Vagina (tissue), 2 donors: ENCODE results near the gene TBX1.

Experiments
- POLR2A ChIP-seq, 2 donors: fragments of 450-650 bp; IDR thresholded peaks; one replicate each; pipeline ENCODE4 v1.6.1; 2017; ENCODE audit warnings: antibody characterized with exemption in 2 of 2, mild to moderate bottlenecking in 2 of 2, moderate library complexity in 2 of 2
- TF ChIP-seq, protein P1 (sequence below), 3 experiments: fragments of 450-650 bp in 2 of 3; fragments of 200-600 bp in 1 of 3; sonication (generic) in 1 of 3; IDR thresholded peaks; one replicate each; pipeline ENCODE4 v1.5.1; 2017 to 2019; ENCODE audit warnings: antibody characterized with exemption in 3 of 3, mild to moderate bottlenecking in 2 of 3, moderate library complexity in 2 of 3

DNA sequence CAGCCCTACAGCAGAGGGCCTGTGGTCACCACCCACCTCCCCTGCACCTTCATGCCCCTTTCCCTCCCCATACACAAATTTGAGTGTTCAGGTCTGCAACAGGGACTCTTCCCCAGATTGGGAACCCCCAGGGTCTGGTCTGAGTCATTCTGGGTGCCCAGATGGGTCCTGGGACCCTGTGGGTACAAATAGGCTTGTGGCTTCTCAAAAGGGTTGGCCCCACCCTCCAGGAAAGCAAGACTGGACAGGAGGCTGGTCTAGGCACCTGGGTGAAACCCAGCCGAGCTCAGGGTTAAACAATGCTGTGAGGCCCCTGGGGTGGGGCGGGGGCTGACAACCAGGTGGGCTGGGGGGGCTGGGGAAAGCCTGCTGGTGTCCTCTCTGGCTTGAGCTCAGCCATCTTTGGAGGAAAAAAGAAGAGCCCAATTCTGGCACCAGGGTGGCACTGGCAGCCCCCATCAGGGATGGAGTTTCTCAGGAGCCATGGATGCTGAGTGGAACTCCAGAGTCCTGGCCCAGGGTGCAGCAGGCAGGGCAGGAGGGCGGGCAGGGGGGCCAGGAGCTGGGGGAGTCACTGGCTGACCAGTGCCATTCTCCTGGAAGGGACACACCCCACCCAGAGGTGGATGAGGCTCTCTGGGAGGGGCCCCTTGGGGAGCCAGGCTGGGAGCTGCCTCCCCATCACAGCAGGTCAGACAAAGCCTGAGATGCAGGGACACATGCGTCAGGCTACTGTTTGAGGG lies 45.2 kb upstream of the TBX1 start:
- no peak for TF ChIP-seq POLR2A (IDR thresholded peaks at IDR 0.05)
- TF ChIP-seq, protein P1, sequence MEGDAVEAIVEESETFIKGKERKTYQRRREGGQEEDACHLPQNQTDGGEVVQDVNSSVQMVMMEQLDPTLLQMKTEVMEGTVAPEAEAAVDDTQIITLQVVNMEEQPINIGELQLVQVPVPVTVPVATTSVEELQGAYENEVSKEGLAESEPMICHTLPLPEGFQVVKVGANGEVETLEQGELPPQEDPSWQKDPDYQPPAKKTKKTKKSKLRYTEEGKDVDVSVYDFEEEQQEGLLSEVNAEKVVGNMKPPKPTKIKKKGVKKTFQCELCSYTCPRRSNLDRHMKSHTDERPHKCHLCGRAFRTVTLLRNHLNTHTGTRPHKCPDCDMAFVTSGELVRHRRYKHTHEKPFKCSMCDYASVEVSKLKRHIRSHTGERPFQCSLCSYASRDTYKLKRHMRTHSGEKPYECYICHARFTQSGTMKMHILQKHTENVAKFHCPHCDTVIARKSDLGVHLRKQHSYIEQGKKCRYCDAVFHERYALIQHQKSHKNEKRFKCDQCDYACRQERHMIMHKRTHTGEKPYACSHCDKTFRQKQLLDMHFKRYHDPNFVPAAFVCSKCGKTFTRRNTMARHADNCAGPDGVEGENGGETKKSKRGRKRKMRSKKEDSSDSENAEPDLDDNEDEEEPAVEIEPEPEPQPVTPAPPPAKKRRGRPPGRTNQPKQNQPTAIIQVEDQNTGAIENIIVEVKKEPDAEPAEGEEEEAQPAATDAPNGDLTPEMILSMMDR (IDR thresholded peaks at IDR 0.05): no peak
